ENCODE measurements around the gene CHST7. TPM values are rescaled to one million over a fixed set of nuclear protein-coding genes. Genes with fewer than 3 reads are reported as not detected.

CHST7 gene
- total and polyA plus RNA-seq, 10 of the 15 experiments (the other 5 are each of a cell fraction or from before 2014, with no cell fraction given) = 0.58 to 11.0 (median 5.4) TPM

DNA sequence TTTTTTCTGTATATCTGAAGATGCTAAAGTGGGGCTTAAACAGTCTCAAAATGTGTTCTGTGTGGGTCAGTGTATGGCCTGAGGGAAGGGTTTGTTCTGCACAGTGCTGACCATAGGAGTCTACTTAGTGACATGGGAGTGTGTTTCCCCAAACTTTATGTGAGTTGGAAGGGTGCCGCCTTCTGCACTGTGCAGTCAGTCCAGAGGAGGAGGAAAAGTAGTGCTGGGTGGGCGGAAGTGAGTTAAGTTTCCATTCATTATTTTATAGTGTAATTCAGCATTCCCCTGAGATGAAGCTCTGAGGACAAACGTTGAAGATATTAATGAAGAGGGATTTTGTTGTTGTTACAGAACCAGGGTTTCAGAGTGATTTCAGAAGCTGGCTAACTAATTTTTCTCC lies 2.9 kb downstream of the CHST7 start:
- in situ Hi-C loops (cut with MboI) = no loop called here
- peak overlapping the region; percentile 69 for H3K4me3 ChIP-seq
- H3K27ac ChIP-seq (ENCODE audit: control insufficient read depth, insufficient read depth) = no peak overlapping the region
- WGBS (ENCODE audit: insufficient coverage, insufficient replicate concordance, low lambda C conversion rate, missing lambda C conversion rate) = 16% methylated on average over 3 of the region's 3 CpGs
- ATAC-seq (no peak), FAIRE-seq (no peak), DNase-seq (ENCODE audit: low read depth, low spot score) (no peak)
- TF ChIP-seq, protein P1, sequence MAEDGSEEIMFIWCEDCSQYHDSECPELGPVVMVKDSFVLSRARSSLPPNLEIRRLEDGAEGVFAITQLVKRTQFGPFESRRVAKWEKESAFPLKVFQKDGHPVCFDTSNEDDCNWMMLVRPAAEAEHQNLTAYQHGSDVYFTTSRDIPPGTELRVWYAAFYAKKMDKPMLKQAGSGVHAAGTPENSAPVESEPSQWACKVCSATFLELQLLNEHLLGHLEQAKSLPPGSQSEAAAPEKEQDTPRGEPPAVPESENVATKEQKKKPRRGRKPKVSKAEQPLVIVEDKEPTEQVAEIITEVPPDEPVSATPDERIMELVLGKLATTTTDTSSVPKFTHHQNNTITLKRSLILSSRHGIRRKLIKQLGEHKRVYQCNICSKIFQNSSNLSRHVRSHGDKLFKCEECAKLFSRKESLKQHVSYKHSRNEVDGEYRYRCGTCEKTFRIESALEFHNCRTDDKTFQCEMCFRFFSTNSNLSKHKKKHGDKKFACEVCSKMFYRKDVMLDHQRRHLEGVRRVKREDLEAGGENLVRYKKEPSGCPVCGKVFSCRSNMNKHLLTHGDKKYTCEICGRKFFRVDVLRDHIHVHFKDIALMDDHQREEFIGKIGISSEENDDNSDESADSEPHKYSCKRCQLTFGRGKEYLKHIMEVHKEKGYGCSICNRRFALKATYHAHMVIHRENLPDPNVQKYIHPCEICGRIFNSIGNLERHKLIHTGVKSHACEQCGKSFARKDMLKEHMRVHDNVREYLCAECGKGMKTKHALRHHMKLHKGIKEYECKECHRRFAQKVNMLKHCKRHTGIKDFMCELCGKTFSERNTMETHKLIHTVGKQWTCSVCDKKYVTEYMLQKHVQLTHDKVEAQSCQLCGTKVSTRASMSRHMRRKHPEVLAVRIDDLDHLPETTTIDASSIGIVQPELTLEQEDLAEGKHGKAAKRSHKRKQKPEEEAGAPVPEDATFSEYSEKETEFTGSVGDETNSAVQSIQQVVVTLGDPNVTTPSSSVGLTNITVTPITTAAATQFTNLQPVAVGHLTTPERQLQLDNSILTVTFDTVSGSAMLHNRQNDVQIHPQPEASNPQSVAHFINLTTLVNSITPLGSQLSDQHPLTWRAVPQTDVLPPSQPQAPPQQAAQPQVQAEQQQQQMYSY (CRISPR knock-in tag; IDR thresholded peaks at IDR 0.05) = no peak
- no peak for TF ChIP-seq MEF2B (IDR thresholded peaks at IDR 0.05; ENCODE audit: partially characterized antibody, poor library complexity, severe bottlenecking)
- no peak for TF ChIP-seq TCF3 (IDR thresholded peaks at IDR 0.05; ENCODE audit: borderline replicate concordance, insufficient read depth, low read depth, low read length)
- no peaks in the 10 kb centered on the region; a peak in 1 of 4 replicates for H3K36me3 ChIP-seq (ENCODE audit: control insufficient read depth in 2 of 2, insufficient read depth in 2 of 2, low read length in 1 of 2)
- intact Hi-C loops (cut with micrococcal nuclease; ENCODE audit: unreplicated experiment) = no loop called here
- H3K27me3 ChIP-seq (replicated peaks in 1 of 2; ENCODE audit: control insufficient read depth in 2 of 2, insufficient read depth in 2 of 2, low read length in 1 of 2) = no peaks in the 10 kb centered on the region
- peak overlapping the region; percentile 61; the same call in 1 of the 2 replicates for H3K9ac ChIP-seq (ENCODE audit: control insufficient read depth, insufficient read depth, low read length)
- SMC1A ChIA-PET (ENCODE audit: uncharacterized antibody, unreplicated experiment) = interaction anchor here (0.7 to 2.2 kb wide), 10 partner anchors 9 to 168 kb away, joined by 3 to 8 read pairs (median 4); no protein-coding TSS in a partner anchor
- H3K4me2 ChIP-seq (ENCODE audit: control insufficient read depth, insufficient read depth) = peak overlapping the region; percentile 75
- H4K20me1 ChIP-seq (ENCODE audit: control insufficient read depth, insufficient read depth) = no peaks in the 10 kb centered on the region
- RAD21 ChIA-PET (ENCODE audit: unreplicated experiment) = interaction anchor here (0.8 to 4.4 kb wide), 5 partner anchors 11 to 77 kb away, joined by 3 to 22 read pairs (median 5); no protein-coding TSS in a partner anchor
- no TSS peak for BruUV-seq (replicated peaks)
- CTCF ChIA-PET = interaction anchor here (1.0 to 4.2 kb wide), 11 partner anchors 11 to 773 kb away, joined by 3 to 19 read pairs (median 3); no protein-coding TSS in a partner anchor
- H3K79me2 ChIP-seq (ENCODE audit: control insufficient read depth, insufficient read depth, low read length) = peaks cover 44% of the 10 kb centered on the region
- H3K4me1 ChIP-seq (ENCODE audit: control insufficient read depth, insufficient read depth, low read length) = peaks cover 18% of the 10 kb centered on the region
- no peaks in the 10 kb centered on the region for H3K9me3 ChIP-seq (replicated peaks; ENCODE audit: control insufficient read depth, insufficient read depth, low read length)
- H2AFZ ChIP-seq (ENCODE audit: control insufficient read depth, low read depth, low read length) = no peak overlapping the region
- POLR2A ChIA-PET = interaction anchor here (0.6 to 1.0 kb wide), 3 partner anchors 10 to 15 kb away, joined by 4 to 7 read pairs (median 5); no protein-coding TSS in a partner anchor

Measured in GM12878 (cell line).